Measurements from ENCODE around the gene MOB1B.

GRCh38 chr4:70932984-70933383, 30.8 kb downstream of the MOB1B start:
- TF ChIP-seq CTCF (IDR thresholded peaks at IDR 0.05) (no peak), POLR2A (IDR thresholded peaks at IDR 0.05) (no peak)
